SW 1271 (cell line): ENCODE data around the gene NF2.
A peak's percentile ranks its signal among the peaks of the same experiment; 100 is the strongest.
"Not testable (repeated sequence)": the region's sequence is repeated elsewhere in the genome, so short reads cannot be mapped to it uniquely, and the experiment has no call there.

Experiments
- DNase-seq, 2 experiments: peaks; one replicate each; lab custom pipeline; 2025; lab: John Stamatoyannopoulos, UW

The NF2 gene

DNA sequence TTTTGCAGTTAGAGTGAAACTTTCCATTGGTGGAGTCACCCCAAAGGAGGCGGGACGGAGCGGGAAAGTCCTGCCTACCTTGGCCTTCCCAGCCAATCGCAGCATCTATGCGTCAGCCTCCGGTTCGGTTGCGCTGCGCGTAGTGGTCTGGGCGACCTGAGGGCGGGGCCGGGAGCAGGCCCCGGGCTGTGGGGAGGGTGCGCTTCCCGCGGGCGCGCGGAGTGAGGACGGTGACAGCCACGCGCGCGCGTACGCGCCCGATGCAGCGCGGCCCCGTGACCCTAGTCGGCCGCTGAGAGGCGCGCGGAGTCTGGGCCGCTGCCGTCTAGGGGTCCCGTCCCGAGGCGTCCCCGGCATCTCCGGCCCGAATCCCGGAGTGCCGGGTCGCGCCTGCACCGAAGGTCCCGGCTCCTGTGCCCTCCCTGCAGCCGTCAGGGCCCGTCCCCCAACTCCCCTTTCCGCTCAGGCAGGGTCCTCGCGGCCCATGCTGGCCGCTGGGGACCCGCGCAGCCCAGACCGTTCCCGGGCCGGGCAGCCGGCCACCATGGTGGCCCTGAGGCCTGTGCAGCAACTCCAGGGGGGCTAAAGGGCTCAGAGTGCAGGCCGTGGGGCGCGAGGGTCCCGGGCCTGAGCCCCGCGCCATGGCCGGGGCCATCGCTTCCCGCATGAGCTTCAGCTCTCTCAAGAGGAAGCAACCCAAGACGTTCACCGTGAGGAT lies at the start of gene NF2:
TSS of gene NF2 (plus strand) at position 276 of the 718 bp plus-strand sequence. CDS start at position 642, 366 bp downstream.
- DNase-seq = peak; percentile 91 to 97

DNA sequence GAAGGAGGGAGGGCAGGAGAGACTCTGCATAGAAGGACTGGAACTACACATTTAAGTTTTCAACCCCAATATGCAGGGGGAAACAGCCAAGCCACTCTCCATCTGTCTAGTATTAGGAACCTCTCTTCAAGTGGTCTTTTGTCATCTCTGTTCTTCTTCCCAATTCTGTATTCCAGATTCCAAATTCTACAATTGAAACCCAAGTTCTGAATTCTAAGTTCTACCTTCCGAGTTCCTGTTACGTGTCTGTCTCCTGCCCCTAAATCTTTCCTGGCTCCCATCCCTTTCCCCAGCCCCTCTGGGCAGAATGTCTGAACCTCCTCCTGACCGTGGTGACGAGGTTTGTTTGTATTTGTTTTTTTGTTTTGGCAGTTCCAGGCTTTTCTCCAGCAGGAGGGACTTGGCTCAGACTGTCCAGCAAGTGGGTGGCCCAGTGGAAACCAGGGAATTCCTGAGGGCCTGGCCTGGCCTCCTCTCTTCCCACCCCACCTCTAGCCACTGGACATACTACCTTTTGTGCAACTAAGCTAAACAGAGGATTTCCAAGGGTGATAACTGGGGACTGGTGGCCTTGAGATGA lies 48.3 kb upstream of the NF2 start:
- DNase-seq = no peak

DNA sequence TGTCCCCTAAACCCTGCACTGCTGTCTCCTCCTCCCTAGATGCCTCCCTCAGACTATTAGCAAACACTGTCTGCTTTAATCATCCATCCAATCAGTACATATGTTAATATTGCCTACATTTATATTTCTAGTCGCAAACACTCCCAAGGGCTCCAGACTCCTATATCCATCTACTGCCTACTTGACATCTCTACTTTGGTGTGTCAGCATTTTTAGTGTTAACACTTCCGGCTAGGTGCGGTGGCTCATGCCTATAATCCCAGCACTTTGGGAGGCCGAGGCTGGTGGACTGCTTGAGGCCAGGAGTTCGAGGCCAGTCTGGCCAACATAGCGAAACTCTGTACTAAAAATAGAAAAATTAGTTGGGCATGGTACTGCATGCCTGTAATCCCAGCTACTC lies 44.4 kb upstream of the NF2 start:
- no peak for DNase-seq

DNA sequence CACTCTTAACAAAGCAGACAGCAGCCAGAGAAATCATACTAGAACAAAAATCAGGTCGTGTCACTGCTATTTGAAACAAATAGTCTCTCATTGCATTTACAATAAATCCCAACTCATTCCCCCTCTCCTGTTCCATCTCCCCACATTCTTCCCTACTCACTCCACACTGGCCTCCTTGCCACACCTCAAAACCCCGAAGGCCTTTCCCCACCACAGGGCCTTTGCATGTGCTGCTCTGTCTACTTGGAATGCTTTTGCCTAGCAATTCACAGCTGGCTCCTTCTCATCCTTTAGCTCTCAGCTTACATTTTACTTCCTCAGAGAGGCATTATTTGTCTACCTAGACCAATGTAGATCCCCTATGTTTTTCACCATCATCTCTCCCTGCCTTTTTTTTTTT lies 43.6 kb upstream of the NF2 start:
- no peak for DNase-seq

DNA sequence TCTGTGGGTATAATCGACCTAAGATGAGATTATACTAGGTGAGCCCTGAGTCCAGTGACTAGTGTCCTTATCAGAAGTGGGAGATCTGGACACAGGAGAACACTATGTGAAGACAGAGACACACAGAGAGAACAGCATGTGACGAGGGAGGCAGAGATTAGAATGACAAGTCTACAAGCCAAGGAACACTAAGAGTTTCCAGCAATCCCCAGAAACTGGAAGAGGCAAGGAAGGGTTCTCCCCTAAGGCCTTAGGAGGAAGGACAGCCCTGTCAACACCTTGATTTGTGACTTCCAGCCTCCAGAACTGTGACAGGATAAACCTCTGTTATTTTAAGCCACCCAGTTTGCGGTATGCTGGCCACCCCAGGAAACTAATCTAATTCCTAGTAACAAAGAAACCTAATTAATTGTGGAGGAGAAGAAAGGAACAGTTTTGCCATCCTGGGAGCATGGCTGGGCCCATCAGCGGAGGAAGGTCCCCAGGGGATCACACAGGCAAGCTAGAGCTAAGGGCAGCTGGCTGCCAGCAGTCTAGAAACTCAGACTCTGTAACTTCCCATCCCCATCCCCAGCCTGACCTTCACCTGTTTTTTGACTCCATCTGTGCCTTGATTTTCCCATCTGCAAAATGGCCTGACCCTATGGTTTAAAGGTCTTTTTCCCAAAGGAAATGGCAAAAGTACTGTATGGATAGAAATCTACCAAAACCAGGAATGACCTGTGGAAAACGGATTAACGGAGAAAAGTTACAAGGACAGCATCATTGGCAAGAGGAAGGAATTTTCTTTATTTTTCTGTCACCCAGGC lies 39.6 kb upstream of the NF2 start:
- no peak for DNase-seq

DNA sequence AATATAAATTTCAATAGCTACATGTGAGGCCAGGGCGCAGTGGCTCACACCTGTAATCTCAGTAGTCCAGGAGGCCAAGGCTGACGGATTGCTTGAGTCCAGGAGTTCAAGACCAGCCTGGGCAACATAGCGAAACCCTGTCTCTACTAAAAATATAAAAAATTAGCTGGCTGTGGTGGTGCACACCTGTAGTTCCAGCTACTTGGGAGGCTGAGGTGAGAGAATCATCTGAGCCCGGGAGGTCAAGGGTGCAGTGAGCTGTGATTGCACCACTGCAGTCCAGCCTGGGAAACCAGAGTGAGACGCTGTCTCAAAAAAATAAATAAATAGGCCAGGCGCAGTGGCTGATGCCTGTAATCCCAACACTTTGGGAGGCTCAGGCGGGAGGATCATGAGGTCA lies 36.9 kb upstream of the NF2 start:
- DNase-seq = not testable (repeated sequence)

DNA sequence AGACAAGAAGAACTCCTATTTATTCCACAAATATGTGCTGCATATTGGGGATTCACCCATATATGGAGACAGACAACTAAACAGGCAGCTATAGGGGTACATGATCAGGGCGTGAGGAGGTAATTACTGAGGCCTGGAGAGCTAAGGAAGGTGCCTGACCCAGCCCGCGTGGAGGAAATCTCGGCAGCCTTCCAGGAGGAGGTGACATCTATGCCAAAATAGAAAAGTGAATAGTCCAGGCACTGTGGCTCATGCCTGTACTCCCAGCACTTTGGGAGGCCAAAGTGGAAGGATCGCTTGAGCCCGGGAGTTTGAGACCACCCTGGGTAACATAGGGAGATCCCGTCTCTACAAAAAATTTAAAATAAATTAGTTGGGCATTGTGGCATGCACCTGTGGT lies 36.1 kb upstream of the NF2 start:
- DNase-seq = no peak

DNA sequence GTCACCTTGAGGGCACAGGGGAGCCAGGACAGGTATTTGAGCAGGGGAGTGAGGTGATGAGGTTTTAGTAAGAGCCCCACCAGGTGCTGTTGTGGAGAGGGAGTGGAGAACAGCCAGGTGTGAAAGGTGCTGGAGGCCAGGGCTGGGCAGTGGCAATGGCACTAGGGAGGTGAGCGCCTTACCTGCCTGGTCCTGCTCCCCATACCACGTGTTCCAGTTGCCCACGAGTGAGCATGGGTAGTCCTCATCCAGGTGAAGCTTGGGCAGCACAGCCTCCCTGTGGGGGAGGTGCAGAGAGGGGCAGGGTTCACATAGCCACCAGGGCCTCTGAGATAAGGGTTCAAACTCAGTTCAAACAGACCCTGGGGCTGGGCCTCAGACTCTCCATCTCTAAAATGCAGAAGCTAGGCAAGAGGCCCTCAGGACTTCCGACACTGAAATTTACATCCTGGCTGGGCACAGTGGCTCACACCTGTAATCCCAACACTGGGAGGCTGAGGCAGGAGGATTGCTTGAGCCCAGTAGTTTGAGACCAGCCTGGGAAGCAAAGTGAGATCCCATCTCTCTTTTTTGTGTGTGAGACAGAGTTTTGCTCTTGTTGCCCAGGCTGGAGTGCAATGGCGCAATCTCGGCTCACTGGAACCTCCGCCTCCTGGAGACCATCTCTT lies 34.3 kb upstream of the NF2 start:
- no peak for DNase-seq

DNA sequence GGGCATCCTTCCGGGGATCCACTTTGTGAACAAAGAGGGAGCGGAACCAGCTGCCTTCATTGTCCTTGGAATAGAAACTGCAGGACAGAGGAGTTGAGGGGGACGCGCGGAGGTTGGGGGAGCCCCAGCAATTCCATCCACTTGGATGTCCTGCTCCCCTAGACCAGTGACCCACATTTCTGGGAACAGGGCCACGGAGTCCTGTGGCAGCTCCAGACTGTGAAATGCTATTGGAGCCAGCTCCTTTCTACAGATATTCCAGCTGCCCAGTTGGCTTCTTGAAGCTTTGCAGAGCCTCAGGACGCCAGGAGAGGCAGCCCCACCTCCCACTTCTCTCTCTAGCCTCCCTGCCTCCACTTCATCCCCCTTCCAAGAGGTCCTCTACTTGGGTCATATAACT lies 33.0 kb upstream of the NF2 start:
- no peak for DNase-seq

DNA sequence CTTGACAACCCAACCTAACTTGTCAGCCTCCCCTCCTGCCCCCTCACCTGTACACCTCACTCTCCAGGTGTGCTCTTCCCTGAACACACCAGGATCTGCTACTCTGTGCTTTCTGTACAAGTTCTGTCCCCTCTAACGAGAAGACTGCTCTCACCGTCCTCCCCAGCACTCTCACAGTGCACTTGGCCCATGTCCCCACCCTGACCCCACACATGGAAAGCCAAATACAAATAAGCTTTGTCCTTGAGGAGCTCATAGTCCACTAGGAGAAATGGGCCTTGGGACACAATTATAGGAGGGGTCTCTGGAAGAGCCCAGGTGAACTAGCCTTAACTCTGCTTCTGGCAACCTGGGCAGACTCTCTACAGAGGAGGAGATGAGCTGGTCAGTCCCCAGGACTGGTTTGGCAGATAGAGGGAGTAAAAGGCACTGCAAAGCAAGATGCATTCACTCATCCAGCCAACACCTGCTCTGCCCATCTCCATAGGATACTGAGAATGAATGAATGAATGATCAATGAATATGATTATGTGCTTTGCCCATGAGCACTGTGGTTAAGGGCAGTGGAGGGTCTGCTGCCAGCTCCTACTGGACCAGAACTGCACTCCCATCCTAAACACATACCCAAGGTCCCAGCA lies 32.4 kb upstream of the NF2 start:
- DNase-seq = no peak

DNA sequence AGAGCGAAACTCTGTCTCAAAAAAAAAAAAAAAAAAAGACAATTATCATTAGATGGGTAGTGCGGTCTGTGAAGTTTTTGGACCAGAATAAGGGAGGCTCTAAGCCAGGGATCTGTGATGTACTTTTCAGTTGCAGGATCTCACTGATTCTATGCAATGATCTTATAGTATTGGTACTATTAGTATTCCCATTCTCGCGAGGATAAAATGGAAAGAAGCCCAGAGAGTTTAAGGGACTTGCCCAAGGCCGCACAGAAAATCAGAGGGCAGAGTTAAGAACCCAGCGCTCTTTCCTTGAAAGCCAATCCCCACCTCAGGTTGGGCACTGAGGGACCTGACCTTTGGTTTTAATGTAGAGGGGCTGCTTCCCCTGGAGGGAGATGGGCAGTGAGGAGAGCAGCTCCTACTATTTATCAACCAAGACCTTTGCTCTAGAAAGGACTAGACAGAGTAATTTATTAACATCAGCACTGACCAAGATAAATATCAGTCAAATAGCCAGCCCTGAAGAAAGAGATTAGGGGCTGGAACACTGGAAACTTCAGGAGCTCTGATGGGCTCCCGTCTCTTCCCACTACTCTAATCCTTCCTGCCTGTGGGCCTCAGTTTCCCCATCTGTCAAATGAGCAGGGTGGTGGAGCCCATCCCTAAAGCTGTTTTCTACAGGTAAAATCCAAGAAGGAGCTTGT lies 28.5 kb upstream of the NF2 start:
- no peak for DNase-seq

DNA sequence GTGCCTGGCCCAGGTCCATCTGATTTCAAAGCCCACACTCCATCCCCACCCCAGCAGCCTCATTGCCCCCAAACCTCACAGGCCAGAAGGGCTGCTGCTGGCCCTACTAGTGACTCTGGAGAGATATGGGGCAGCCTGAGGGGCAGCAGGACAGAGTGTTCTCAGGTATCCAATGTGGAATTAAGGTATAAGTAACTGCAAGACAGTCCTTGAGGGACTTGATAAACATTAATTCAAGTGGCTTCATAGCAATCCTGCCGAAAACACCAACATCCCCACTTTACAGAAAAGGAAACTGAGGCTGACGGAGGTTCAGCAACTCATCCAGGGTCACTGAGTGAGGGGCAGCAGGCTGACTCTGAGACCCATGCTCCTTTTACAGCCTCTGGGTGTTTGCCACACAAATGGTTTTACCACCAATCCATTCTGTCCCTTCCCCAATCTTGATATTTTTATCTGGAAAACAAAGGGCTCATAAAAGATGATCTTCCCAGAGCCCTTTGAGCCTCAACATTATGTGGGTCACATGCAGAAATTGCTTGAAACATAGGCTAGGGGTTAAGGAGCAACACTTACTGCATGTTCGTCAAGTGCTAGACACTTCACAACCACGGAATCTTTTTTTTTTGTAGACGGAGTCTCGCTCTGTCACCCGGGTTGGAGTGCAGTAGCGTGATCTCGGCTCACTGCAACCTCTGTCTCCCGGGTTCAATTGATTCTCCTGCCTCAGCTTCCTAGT lies 24.8 kb upstream of the NF2 start:
- DNase-seq = no peak

DNA sequence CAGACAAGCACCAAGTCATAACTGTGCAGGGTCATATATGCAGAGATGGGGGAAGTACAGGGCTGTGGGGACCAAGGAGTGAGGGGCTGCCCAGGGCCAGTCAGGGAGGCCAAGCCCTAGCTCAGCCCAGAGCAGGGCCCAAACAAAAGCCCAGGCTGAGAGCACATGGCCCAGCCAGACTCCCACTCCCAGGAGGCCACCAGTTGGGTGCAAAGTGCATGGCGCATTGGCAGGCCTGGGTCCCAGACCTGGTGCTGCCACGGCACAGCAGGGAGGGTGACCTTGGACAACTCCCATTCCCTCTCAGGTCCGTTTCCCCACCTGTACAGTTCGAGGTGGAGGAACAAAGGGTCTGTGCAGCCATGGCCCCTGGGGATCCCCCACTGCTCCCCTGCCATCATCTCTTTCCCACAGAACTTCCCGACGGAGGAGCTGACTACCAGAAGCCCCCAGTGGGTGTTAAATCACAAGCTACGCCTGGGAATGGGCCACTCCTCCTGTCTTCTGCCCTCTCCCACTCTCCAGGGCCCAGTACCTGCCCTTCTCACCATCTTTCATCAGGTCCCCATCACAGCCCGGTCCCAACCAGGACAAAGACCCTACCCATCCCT lies 23.1 kb upstream of the NF2 start:
- DNase-seq = no peak

DNA sequence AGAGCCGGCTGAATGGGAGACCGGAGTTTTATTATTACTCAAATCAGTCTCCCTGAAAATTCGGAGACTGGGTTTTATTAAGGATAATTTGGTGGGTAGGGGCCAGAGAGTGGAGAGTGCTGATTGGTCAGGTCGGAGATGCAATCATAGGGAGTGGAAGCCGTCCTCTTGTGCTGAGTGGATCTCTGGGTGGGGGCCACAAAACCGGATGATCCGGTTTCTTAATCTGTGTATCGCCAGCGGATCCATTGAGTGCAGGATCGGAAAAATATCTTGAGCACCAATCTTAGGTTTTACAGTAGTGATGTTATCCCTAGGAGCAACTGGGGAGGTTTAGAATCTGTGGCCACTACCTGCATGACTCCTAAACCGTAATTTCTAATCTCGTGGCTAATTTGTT lies 21.6 kb upstream of the NF2 start:
- no peak for DNase-seq

DNA sequence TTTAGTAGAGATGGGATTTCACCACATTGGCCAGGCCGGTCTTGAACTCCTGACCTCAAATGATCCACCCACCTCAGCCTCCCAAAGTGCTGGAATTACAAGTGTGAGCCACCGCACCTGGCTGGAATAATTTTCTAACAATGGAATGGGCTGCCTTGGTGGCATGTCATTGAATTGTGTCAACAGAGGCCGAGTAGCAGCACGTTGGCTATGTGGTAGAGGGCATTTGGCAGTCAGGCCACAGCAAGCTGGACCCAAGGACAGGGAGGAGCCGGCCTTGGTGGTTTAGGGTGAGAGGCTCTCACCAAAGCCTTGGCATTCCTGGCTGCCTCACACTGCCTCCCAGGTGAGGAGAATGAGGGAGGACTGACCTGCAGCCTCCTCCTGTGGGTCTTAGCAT lies 18.5 kb upstream of the NF2 start:
- no peak for DNase-seq

DNA sequence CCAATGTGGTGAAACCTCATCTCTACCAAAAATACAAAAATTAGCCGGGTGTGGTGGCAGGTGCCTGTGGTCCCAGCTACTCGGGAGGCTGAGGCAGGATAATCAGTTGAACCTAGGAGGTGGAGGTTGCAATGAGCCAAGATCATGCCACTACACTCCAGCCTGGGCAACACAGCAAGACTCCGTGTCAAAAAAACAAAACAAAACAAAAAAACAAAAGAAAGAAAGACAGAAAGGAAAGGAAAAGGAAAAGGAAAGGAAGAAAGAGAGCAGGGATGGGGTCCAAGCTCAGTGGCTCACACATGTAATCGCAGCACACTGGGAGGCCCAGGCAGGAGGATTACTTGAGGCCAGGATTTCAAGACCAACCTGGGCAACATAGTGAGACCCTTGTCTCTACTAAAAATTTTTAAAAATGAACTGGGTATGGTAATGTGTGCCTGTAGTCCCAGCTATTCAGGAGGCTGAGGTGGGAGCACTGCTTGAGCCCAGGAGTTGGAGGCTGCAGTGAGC lies 17.2 kb upstream of the NF2 start:
- DNase-seq = not testable (repeated sequence)

DNA sequence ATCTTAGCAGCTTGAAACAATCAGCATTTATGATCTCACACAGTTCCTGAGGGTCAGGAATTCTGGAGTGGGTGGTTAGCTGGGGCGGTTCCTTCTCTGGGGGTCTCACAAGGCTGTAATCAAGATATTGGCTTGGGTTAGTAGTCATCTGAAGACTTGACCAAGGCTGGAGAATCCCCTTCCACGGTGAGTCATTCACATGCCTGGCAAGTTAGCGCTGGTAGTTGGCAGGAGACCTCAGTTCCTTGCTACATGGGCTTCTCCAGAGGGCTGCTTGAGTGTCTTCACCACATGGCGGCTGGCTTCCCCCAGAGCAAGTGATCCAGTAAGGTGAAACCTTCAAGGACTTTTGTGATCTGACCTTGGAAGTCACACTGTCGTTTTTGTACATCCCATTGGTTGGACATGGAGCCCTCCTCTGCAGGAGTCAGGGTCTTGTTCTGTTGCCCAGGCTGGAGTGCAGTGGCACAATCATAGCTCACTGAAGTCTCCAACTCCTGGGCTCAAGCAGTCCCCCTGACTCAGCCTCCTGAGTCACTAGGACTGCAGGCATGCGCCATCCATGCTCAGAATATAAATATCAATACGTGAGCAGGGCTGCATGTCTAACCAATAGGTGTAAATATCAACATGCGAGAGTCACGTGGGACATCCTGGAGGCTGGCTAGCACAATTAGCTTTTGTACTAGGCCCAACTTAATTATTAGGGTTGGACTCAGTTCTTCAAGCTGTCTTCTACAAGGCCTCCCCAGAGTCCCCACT lies 15.3 kb upstream of the NF2 start:
- DNase-seq = peak; percentile 7 to 14

DNA sequence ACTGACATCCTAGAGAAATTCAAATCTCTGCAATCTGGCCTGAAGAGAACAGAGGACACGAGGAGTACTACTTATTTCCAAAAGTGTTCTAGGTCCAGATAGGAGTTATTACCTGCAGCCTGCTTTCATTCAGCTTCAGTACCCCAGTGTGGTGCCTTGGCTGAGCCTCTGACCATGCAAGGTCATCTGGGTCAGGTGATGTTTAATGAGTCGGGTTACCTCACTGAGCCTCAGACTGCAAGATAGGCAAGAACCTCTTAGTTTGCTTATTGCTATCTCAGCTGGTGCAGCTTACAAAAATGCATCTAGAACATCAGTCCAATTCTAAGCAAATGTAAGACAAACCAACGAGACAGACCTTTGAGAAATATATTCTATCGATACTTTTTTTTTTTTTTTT lies 9.5 kb upstream of the NF2 start:
- DNase-seq = no peak

DNA sequence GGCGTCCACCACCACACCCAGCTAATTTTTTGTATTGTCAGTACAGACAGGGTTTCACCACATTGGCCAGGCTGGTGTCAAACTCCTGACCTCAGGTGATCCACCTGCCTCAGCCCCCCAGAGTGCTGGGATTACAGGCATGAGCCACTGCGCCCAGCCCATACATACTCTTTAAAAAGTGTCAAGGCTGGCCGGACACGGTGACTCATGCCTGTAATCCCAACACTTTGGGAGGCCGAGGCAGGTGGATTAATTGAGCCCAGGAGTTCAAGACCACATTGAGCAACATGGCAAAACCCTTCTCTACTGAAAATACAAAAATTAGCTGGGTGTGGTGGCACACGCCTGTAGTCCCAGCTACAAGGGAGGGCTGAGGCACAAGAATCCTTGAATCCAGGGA lies 9.0 kb upstream of the NF2 start:
- DNase-seq = not testable (repeated sequence)
